CD14-positive monocyte (primary cell): ENCODE data around the gene LINC01488. TPM values are rescaled to one million over a fixed set of nuclear protein-coding genes. Genes with fewer than 3 reads are reported as not detected.

ENCODE experiments used
- DNase-seq, 3 donors: peaks; one replicate each; pipeline ENCODE4 v3.0.0-alpha.2; 2011 to 2022
- H2AFZ ChIP-seq: 2 replicates; pipeline ENCODE4 v1.6.0; 2012; ENCODE audit warnings: mild to moderate bottlenecking, low read depth, low read length, inconsistent platforms; ENCODE audit not compliant: insufficient read depth, poor library complexity, severe bottlenecking
- H3K27ac ChIP-seq, 2 donors: 1 replicate in 1 of 2; 2 replicates in 1 of 2; pipeline ENCODE4 v1.5.1; 2012 to 2013; ENCODE audit warnings: low read length in 2 of 2, control low read depth in 1 of 2, inconsistent platforms in 1 of 2, low read depth in 1 of 2, mild to moderate bottlenecking in 1 of 2
- H3K27me3 ChIP-seq, 2 donors: one replicate each; pipeline versions ENCODE4 v1.6.0 to v1.6.1; 2011 to 2013; ENCODE audit warnings: low read length in 2 of 2; ENCODE audit not compliant: control insufficient read depth in 2 of 2, insufficient read depth in 2 of 2
- H3K36me3 ChIP-seq, 2 donors: replicated peaks in 1 of 2; 1 replicate in 1 of 2; 2 replicates in 1 of 2; pipeline versions ENCODE4 v1.5.1 to v1.6.1; 2012 to 2013; ENCODE audit warnings: low read length in 2 of 2, control low read depth in 1 of 2, inconsistent platforms in 1 of 2, mild to moderate bottlenecking in 1 of 2; ENCODE audit not compliant: insufficient read depth in 2 of 2, control insufficient read depth in 1 of 2
- H3K4me1 ChIP-seq, 2 donors: 1 replicate in 1 of 2; 2 replicates in 1 of 2; pipeline versions ENCODE4 v1.5.1 to v1.6.1; 2012 to 2013; ENCODE audit warnings: low read length in 2 of 2, control low read depth in 1 of 2, inconsistent platforms in 1 of 2, mild to moderate bottlenecking in 1 of 2, moderate library complexity in 1 of 2; ENCODE audit not compliant: insufficient read depth in 2 of 2, control insufficient read depth in 1 of 2
- H3K4me2 ChIP-seq: replicated peaks from 2 replicates; pipeline ENCODE3; 2012; ENCODE audit warnings: low read length, moderate library complexity, mild to moderate bottlenecking; ENCODE audit not compliant: poor library complexity, severe bottlenecking; ENCODE audit errors: extremely low read depth
- H3K4me3 ChIP-seq, 3 experiments: fragments of 200-600 bp in 1 of 3; sonication (generic) in 1 of 3; replicated peaks in 1 of 3; 1 replicate in 2 of 3; 2 replicates in 1 of 3; pipeline ENCODE4 v1.5.1; 2011 to 2013; ENCODE audit warnings: low read length in 3 of 3, mild to moderate bottlenecking in 3 of 3, control low read depth in 2 of 3, low read depth in 2 of 3, inconsistent platforms in 1 of 3, moderate library complexity in 1 of 3
- H3K79me2 ChIP-seq: 2 replicates; pipeline ENCODE4 v1.6.0; 2012; ENCODE audit warnings: mild to moderate bottlenecking, control low read depth, inconsistent platforms, low read length, moderate library complexity; ENCODE audit not compliant: insufficient read depth
- H3K9ac ChIP-seq: 2 replicates; pipeline ENCODE4 v1.6.0; 2017; ENCODE audit warnings: low read length, mild to moderate bottlenecking; ENCODE audit not compliant: insufficient read depth, poor library complexity, severe bottlenecking
- H3K9me3 ChIP-seq, 2 donors: replicated peaks in 1 of 2; 1 replicate in 1 of 2; 2 replicates in 1 of 2; pipeline versions ENCODE4 v1.5.1 to v1.6.1; 2012 to 2013; ENCODE audit warnings: low read length in 2 of 2, control low read depth in 1 of 2; ENCODE audit not compliant: control insufficient read depth in 1 of 2, insufficient read depth in 1 of 2
- H4K20me1 ChIP-seq: 2 replicates; pipeline ENCODE4 v1.6.0; 2012; ENCODE audit warnings: mild to moderate bottlenecking, low read length, control low read depth, moderate library complexity; ENCODE audit not compliant: insufficient read depth
- H3K27ac Mint-ChIP-seq, 7 donors: one replicate each; pipeline ENCODE4 v1.8.0; 2020; ENCODE audit warnings: mild to moderate bottlenecking in 7 of 7, mixed read lengths in 7 of 7, moderate library complexity in 6 of 7, inconsistent platforms in 2 of 7
- H3K27me3 Mint-ChIP-seq, 3 donors: one replicate each; pipeline ENCODE4 v1.8.0; 2021 to 2022; ENCODE audit warnings: low read depth in 3 of 3, mild to moderate bottlenecking in 3 of 3, mixed read lengths in 3 of 3, moderate library complexity in 3 of 3, inconsistent platforms in 1 of 3
- H3K36me3 Mint-ChIP-seq, 2 donors: one replicate each; pipeline ENCODE4 v1.8.0; 2020; ENCODE audit warnings: mixed read lengths in 2 of 2, inconsistent platforms in 1 of 2, mild to moderate bottlenecking in 1 of 2
- H3K4me1 Mint-ChIP-seq: one replicate; pipeline ENCODE4 v1.8.0; 2020; ENCODE audit warnings: mild to moderate bottlenecking, mixed read lengths
- H3K4me3 Mint-ChIP-seq, 2 donors: one replicate each; pipeline ENCODE4 v1.8.0; 2020; ENCODE audit warnings: mild to moderate bottlenecking in 2 of 2, mixed read lengths in 2 of 2, moderate library complexity in 1 of 2
- H3K9me3 Mint-ChIP-seq, 7 donors: one replicate each; pipeline ENCODE4 v1.8.0; 2020 to 2022; ENCODE audit warnings: mixed read lengths in 7 of 7, mild to moderate bottlenecking in 6 of 7, moderate library complexity in 6 of 7, inconsistent platforms in 2 of 7
- WGBS: methylation state at CpG from one replicate; pipeline ENCODE4 v1.1.5; 2013; ENCODE audit warnings: missing lambda C conversion rate; ENCODE audit not compliant: insufficient coverage; 5-methylcytosine and 5-hydroxymethylcytosine counted together
- intact Hi-C, 2 donors: fragments of 100-400 bp; cut with micrococcal nuclease; formaldehyde crosslinking; loops; one replicate each; pipeline versions ENCODE4 v1.15.0 to v1.15.1; 2023
- polyA plus RNA-seq, 3 donors: library from polyadenylated mRNA; depleted of rRNA in 1 of 3; unstranded in 2 of 3; stranded (reverse) in 1 of 3; fragments of 300-500 nt in 2 of 3; fragments of >200 nt in 1 of 3; fragmentation: Illumina TruSeq in 2 of 3; gene quantifications; 1 replicate in 2 of 3; 2 replicates in 1 of 3; pipeline ENCODE4 v1.2.3, GENCODE V29; 2012 to 2021
- TF ChIP-seq, protein P1 (sequence below): fragments of 200-600 bp; IDR thresholded peaks from one replicate; pipeline ENCODE4 v1.8.0; 2022; ENCODE audit warnings: antibody characterized with exemption, mild to moderate bottlenecking

The LINC01488 gene
- polyA plus RNA-seq, 3 donors: not detected

DNA sequence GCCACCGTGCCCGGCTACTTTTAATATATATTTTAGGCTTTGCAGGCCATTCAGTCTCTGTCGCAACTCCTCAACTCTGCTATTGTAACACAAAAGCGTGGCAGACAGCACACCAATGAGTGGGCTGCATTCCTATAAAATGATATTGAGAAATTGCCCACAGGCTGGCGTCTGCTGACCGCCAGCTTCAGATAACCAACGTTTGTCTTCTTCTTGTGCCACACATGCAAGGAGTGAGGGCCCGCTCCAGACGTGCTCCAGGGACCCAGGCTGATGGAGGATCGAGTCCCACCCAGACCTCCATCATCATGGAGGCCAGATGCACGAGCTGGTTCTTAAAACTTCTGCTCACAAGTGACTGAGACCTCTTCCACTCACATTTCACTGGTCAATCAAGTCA, 35.4 kb upstream of the LINC01488 start:
- H2AFZ ChIP-seq: no peak overlapping the region
- no peak overlapping the region for H3K9ac ChIP-seq
- H3K79me2 ChIP-seq: no peaks in the 10 kb centered on the region
- no peak for DNase-seq
- H3K4me3 ChIP-seq: no peak overlapping the region
- TF ChIP-seq, protein P1, sequence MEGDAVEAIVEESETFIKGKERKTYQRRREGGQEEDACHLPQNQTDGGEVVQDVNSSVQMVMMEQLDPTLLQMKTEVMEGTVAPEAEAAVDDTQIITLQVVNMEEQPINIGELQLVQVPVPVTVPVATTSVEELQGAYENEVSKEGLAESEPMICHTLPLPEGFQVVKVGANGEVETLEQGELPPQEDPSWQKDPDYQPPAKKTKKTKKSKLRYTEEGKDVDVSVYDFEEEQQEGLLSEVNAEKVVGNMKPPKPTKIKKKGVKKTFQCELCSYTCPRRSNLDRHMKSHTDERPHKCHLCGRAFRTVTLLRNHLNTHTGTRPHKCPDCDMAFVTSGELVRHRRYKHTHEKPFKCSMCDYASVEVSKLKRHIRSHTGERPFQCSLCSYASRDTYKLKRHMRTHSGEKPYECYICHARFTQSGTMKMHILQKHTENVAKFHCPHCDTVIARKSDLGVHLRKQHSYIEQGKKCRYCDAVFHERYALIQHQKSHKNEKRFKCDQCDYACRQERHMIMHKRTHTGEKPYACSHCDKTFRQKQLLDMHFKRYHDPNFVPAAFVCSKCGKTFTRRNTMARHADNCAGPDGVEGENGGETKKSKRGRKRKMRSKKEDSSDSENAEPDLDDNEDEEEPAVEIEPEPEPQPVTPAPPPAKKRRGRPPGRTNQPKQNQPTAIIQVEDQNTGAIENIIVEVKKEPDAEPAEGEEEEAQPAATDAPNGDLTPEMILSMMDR: no peak
- H3K27me3 ChIP-seq: peaks cover 0 to 46% of the 10 kb centered on the region in 2 donors
- H3K27ac ChIP-seq: no peak overlapping the region
- Mint-ChIP-seq H3K36me3 (peaks cover 0 to 2% of the 10 kb centered on the region in 2 donors), H3K9me3 (peaks cover 0 to 2% (median 0%) of the 10 kb centered on the region in 7 donors), H3K27me3 (peaks cover 56 to 84% (median 66%) of the 10 kb centered on the region in 3 donors), H3K4me3 (peak overlapping the region in 1 of 2 donors; percentile 63), H3K4me1 (peaks cover 55% of the 10 kb centered on the region), H3K27ac (no peak overlapping the region)
- H3K4me1 ChIP-seq: peaks cover 49 to 60% of the 10 kb centered on the region in 2 donors
- no peaks in the 10 kb centered on the region for H3K9me3 ChIP-seq
- H3K36me3 ChIP-seq: no peaks in the 10 kb centered on the region
- intact Hi-C loops: no loop called here
- WGBS: 34% methylated on average over 7 of the region's 11 CpGs
- no peak overlapping the region for H3K4me2 ChIP-seq
- H4K20me1 ChIP-seq: peaks cover 6% of the 10 kb centered on the region

DNA sequence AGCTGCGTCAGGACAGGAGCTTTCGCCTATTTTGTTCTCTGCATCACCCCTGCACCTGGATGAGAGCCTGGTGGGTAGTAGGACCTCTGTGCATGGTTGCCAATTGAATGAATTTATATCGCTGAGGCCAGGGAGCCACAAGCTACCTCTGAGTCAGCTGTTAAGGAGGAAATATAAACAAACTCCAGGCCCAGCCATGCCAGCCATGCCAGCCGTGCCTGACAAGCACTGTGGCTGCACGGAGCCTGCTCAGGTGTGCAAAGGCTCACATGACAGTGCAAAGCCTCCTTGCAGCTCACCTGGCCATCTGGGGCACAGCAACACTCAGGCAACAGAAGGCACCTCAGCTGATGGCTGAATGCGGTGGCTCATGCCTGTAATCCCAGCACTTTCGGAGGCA, 33.7 kb upstream of the LINC01488 start:
- Histone ChIP-seq H3K9me3 (no peaks in the 10 kb centered on the region), H3K4me1 (peaks cover 48 to 55% of the 10 kb centered on the region in 2 donors), H3K27me3 (peaks cover 0 to 41% of the 10 kb centered on the region in 2 donors), H3K27ac (no peak overlapping the region), H4K20me1 (peaks cover 4% of the 10 kb centered on the region), H3K4me3 (no peak overlapping the region), H3K79me2 (no peaks in the 10 kb centered on the region), H3K9ac (no peak overlapping the region), H2AFZ (no peak overlapping the region), H3K36me3 (no peaks in the 10 kb centered on the region), H3K4me2 (no peak overlapping the region)
- 50% methylated on average over 6 of the region's 7 CpGs for WGBS
- H3K4me3 Mint-ChIP-seq: peak overlapping the region in 1 of 2 donors; percentile 30
- peaks cover 0 to 2% of the 10 kb centered on the region in 2 donors for H3K36me3 Mint-ChIP-seq
- H3K4me1 Mint-ChIP-seq: peaks cover 51% of the 10 kb centered on the region
- TF ChIP-seq, protein P1: no peak
- intact Hi-C loops: no loop called here
- peak overlapping the region in 1 of 7 donors; percentile 59 for H3K27ac Mint-ChIP-seq
- peaks cover 0 to 6% (median 2%) of the 10 kb centered on the region in 7 donors for H3K9me3 Mint-ChIP-seq
- no peak for DNase-seq
- H3K27me3 Mint-ChIP-seq: peaks cover 49 to 78% (median 66%) of the 10 kb centered on the region in 3 donors
